ENCODE measurements around the gene AGMAT. TPM values are rescaled to one million over a fixed set of nuclear protein-coding genes. Genes with fewer than 3 reads are reported as not detected.

Gene AGMAT
- total and polyA plus RNA-seq, 9 of the 15 experiments (the other 6 are each of a cell fraction or from before 2014, with no cell fraction given), result not detected

GRCh38 chr1:15531003-15531402 lies 53.8 kb downstream of the AGMAT start:
- Histone ChIP-seq H3K4me1 (replicated peaks in 1 of 2; ENCODE audit: control insufficient read depth in 2 of 2, insufficient read depth in 2 of 2, low read length in 2 of 2) (peaks cover 2 to 7% of the 10 kb centered on the region in 2 experiments; a peak in 3 of 5 replicates), H3K9me1 (ENCODE audit: control insufficient read depth, insufficient read depth, low read length) (no peaks in the 10 kb centered on the region), H3K4me2 (ENCODE audit: insufficient read depth, low read length) (no peak overlapping the region), H3K9ac (ENCODE audit: insufficient read depth in 1 of 2, low read depth in 2 of 2, low read length in 2 of 2) (no peak overlapping the region), H3K27me3 (ENCODE audit: control insufficient read depth in 2 of 2, insufficient read depth in 2 of 2, low read length in 2 of 2) (no peaks in the 10 kb centered on the region), H2AFZ (ENCODE audit: low read depth, low read length) (no peak overlapping the region), H3K4me3 (no peak overlapping the region), H4K20me1 (replicated peaks; ENCODE audit: control insufficient read depth, insufficient read depth, low read length) (no peaks in the 10 kb centered on the region), H3K9me3 (replicated peaks; ENCODE audit: control insufficient read depth, insufficient read depth, low read depth, low read length) (no peaks in the 10 kb centered on the region), H3K36me3 (ENCODE audit: control insufficient read depth, insufficient read depth, low read length) (peaks cover 54% of the 10 kb centered on the region), H3K27ac (ENCODE audit: extremely low read depth, low read depth, low read length) (no peak overlapping the region), H3K79me2 (ENCODE audit: control insufficient read depth, insufficient read depth, low read length) (peaks cover 38% of the 10 kb centered on the region)
- 97% methylated on average over 4 of the region's 4 CpGs for WGBS (ENCODE audit: insufficient coverage, low coverage, missing lambda C conversion rate)
- BruUV-seq (replicated peaks), result no TSS peak
- in situ Hi-C loops (cut with MboI) (no loop called here), intact Hi-C loops (cut with micrococcal nuclease) (no loop called here)
- POLR2A ChIA-PET, result interaction anchor here (1.3 kb wide), 1 partner anchor 13 kb away, joined by 4 read pairs; no protein-coding TSS in a partner anchor
- FAIRE-seq (no peak), ATAC-seq (no peak), DNase-seq (ENCODE audit: extremely low read depth in 1 of 4, low spot score in 3 of 4) (no peak)
- CTCF ChIA-PET (ENCODE audit: low intra/inter-chr PET ratio), result no interaction called here
- no peak for TF ChIP-seq NBN (IDR thresholded peaks at IDR 0.05; ENCODE audit: low read depth)
- no peak for TF ChIP-seq HIVEP1 (CRISPR knock-in tag; IDR thresholded peaks at IDR 0.05)
- no peak for TF ChIP-seq ZFP91 (CRISPR knock-in tag; IDR thresholded peaks at IDR 0.05)
- TF ChIP-seq STAT5B (CRISPR knock-in tag; IDR thresholded peaks at IDR 0.05), result no peak
- no peak for TF ChIP-seq CBX3 (IDR thresholded peaks at IDR 0.05; ENCODE audit: borderline replicate concordance in 1 of 2, low read length in 2 of 2)
- no peak for TF ChIP-seq KLF13 (tag; IDR thresholded peaks at IDR 0.05; ENCODE audit: borderline replicate concordance, low read depth)
- TF ChIP-seq KAT8 (IDR thresholded peaks at IDR 0.05; ENCODE audit: low read depth), result no peak
- TF ChIP-seq, protein P1, sequence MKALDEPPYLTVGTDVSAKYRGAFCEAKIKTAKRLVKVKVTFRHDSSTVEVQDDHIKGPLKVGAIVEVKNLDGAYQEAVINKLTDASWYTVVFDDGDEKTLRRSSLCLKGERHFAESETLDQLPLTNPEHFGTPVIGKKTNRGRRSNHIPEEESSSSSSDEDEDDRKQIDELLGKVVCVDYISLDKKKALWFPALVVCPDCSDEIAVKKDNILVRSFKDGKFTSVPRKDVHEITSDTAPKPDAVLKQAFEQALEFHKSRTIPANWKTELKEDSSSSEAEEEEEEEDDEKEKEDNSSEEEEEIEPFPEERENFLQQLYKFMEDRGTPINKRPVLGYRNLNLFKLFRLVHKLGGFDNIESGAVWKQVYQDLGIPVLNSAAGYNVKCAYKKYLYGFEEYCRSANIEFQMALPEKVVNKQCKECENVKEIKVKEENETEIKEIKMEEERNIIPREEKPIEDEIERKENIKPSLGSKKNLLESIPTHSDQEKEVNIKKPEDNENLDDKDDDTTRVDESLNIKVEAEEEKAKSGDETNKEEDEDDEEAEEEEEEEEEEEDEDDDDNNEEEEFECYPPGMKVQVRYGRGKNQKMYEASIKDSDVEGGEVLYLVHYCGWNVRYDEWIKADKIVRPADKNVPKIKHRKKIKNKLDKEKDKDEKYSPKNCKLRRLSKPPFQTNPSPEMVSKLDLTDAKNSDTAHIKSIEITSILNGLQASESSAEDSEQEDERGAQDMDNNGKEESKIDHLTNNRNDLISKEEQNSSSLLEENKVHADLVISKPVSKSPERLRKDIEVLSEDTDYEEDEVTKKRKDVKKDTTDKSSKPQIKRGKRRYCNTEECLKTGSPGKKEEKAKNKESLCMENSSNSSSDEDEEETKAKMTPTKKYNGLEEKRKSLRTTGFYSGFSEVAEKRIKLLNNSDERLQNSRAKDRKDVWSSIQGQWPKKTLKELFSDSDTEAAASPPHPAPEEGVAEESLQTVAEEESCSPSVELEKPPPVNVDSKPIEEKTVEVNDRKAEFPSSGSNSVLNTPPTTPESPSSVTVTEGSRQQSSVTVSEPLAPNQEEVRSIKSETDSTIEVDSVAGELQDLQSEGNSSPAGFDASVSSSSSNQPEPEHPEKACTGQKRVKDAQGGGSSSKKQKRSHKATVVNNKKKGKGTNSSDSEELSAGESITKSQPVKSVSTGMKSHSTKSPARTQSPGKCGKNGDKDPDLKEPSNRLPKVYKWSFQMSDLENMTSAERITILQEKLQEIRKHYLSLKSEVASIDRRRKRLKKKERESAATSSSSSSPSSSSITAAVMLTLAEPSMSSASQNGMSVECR (CRISPR knock-in tag; IDR thresholded peaks at IDR 0.05), result no peak
- TF ChIP-seq HDAC6 (IDR thresholded peaks at IDR 0.05; ENCODE audit: low read depth, low read length), result no peak
- no peak for TF ChIP-seq ZNF699 (CRISPR knock-in tag; IDR thresholded peaks at IDR 0.05; ENCODE audit: insufficient replicate concordance)
- TF ChIP-seq WHSC1 (IDR thresholded peaks at IDR 0.05; ENCODE audit: low read length), result no peak
- no peak for TF ChIP-seq SRSF1 (IDR thresholded peaks at IDR 0.05; ENCODE audit: low read depth, low read length)
- TF ChIP-seq TARDBP (IDR thresholded peaks at IDR 0.05), result no peak
- TF ChIP-seq SRSF7 (optimal IDR thresholded peaks at IDR 0.05; ENCODE audit: low read depth, low read length), result no peak
- no peak for TF ChIP-seq ELK1 (CRISPR knock-in tag; IDR thresholded peaks at IDR 0.05)
- TF ChIP-seq SNAPC5 (CRISPR knock-in tag; IDR thresholded peaks at IDR 0.05), result no peak
- no peak for TF ChIP-seq HEY1 (CRISPR knock-in tag; IDR thresholded peaks at IDR 0.05; ENCODE audit: borderline replicate concordance)
- TF ChIP-seq HMG20B (CRISPR knock-in tag; IDR thresholded peaks at IDR 0.05), result no peak

All from K562 (cell line).